ENCODE measurements around the gene RPS19. TPM values are rescaled to one million over a fixed set of nuclear protein-coding genes. Genes with fewer than 3 reads are reported as not detected.

RPS19 gene
- total RNA-seq, 1 experiment from 2014 or later, result 3,020 TPM

DNA sequence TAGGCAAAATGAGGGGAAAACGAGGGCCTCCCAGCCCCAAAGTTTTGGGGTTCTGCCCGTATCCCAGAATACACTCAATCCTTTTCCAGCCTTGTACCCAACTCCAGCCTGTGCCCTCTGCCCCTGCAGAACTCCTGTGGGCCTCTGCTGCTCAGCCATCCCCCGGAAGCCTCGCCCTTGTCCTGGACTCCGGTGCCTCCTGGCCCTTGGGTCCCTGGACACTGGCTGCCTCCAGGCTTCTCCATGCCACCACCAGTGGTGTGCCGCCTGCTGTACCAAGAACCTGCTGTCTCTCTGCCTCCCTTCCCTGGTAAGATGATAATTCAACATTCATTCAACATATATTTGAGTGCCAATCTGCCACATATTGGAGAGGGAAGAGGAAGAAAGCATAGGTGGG lies 11.4 kb upstream of the RPS19 start (continued):
- no peak for TF ChIP-seq EZH2 (IDR thresholded peaks at IDR 0.05)
- no peak for TF ChIP-seq ELF1 (IDR thresholded peaks at IDR 0.05; ENCODE audit: borderline replicate concordance, low read depth)
- no peak for TF ChIP-seq RAD21 (IDR thresholded peaks at IDR 0.05; ENCODE audit: low read depth)
- TF ChIP-seq POLR2A (IDR thresholded peaks at IDR 0.05; ENCODE audit: borderline replicate concordance, extremely low read depth, insufficient read depth, insufficient read length), result no peak
- TF ChIP-seq CEBPB (IDR thresholded peaks at IDR 0.05; ENCODE audit: low read depth), result no peak
- no peak for TF ChIP-seq YY1 (IDR thresholded peaks at IDR 0.05; ENCODE audit: extremely low read depth, insufficient replicate concordance, low read depth, low read length)
- TF ChIP-seq CBX3 (IDR thresholded peaks at IDR 0.05; ENCODE audit: low read depth), result no peak
- no peak for TF ChIP-seq JUND (IDR thresholded peaks at IDR 0.05)
- no peak for TF ChIP-seq SRF (IDR thresholded peaks at IDR 0.05; ENCODE audit: low read depth)
- no peak for TF ChIP-seq SP1 (IDR thresholded peaks at IDR 0.05; ENCODE audit: low read depth)
- TF ChIP-seq, protein P1, sequence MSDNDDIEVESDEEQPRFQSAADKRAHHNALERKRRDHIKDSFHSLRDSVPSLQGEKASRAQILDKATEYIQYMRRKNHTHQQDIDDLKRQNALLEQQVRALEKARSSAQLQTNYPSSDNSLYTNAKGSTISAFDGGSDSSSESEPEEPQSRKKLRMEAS (IDR thresholded peaks at IDR 0.05), result no peak
- no peak for TF ChIP-seq ZNF274 (IDR thresholded peaks at IDR 0.05; ENCODE audit: low read depth, low read length)
- TF ChIP-seq ZFX (IDR thresholded peaks at IDR 0.05), result no peak

GRCh38 chr19:41849067-41849466 lies 11.0 kb upstream of the RPS19 start:
- Histone ChIP-seq H3K9me2 (ENCODE audit: insufficient read depth) (no peaks in the 10 kb centered on the region), H3K9me3 (ENCODE audit: control insufficient read depth in 1 of 2, insufficient read depth in 1 of 2, low read depth in 1 of 2, low read length in 2 of 2) (no peaks in the 10 kb centered on the region), H3K79me2 (ENCODE audit: insufficient read depth, low read length) (no peaks in the 10 kb centered on the region), H3K4me3 (replicated peaks in 1 of 2; ENCODE audit: low read depth in 1 of 2, low read length in 2 of 2) (no peak overlapping the region), H3K36me3 (ENCODE audit: control insufficient read depth in 1 of 2, insufficient read depth in 2 of 2, low read length in 2 of 2) (no peaks in the 10 kb centered on the region), H3K4me2 (ENCODE audit: low read length) (no peak overlapping the region), H3K27ac (ENCODE audit: low read depth, low read length) (no peak overlapping the region), H3K4me1 (ENCODE audit: control insufficient read depth in 1 of 2, insufficient read depth in 2 of 2, low read length in 2 of 2) (no peaks in the 10 kb centered on the region), H4K20me1 (ENCODE audit: insufficient read depth) (no peaks in the 10 kb centered on the region), H2AFZ (ENCODE audit: low read depth, low read length, poor library complexity, severe bottlenecking) (no peak overlapping the region), H3K9ac (ENCODE audit: low read length) (no peak overlapping the region), H3K27me3 (ENCODE audit: insufficient read depth, low read length) (peaks cover 32% of the 10 kb centered on the region)
- DNase-seq (ENCODE audit: low read depth, low spot score) (no peak), ATAC-seq (no peak)
- TF ChIP-seq FOSL1 (IDR thresholded peaks at IDR 0.05; ENCODE audit: low read depth) (no peak), EZH2phosphoT487 (IDR thresholded peaks at IDR 0.05; ENCODE audit: borderline replicate concordance) (no peak)
- ChIA-PET POLR2A (interaction anchor here (1.8 kb wide), 1 partner anchor 11 kb away, joined by 4 read pairs; the partner anchor contains the start of gene RPS19), RAD21 (ENCODE audit: low non-redundant PET in 1 of 2, low total read pairs in 2 of 2, uncharacterized antibody in 2 of 2, unreplicated experiment in 2 of 2) (no interaction called here), CTCF (no interaction called here)
- intact Hi-C loops (cut with micrococcal nuclease), result no loop called here
- no TSS peak for BruUV-seq (replicated peaks)

Data from HCT116 (cell line).